GM12872 (cell line): ENCODE measurements around the gene ATF5.

Source experiments
- CTCF ChIP-seq: IDR thresholded peaks from 3 replicates; pipeline ENCODE4 v1.5.1; 2011; ENCODE audit warnings: low read depth, mild to moderate bottlenecking, low read length, moderate library complexity; ENCODE audit not compliant: insufficient read depth

Gene ATF5

DNA sequence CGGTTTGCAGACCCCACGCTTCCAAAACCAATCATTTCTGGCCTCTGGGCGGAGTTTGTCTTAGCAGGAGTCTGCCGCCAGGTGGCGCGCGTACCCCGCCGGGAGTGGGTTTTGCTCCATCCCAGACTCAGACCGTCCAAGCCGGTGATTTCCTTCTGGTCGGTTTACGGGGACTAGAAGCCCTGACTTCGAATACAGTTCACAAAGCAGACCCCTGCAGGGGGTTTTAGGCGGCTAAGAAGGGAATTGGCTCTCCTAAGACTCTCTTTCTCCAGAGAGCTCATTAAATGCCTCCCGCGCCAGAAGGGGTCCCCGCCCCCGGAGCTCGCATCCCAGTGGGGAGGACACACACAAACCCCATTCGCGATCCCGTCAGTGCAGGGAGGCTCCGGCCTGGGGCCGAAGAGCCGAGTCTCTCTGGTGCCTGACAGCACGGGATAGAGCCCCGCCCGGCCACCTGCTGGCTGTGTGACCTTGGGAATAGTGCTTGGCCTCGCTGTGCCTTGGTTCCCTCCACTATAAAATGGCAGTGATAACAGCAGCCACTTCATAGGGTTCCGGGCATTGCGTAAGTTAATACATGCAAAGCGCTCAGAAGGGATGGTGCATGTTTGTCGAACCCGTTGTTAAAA, 8.9 kb downstream of the ATF5 start:
- TF ChIP-seq CTCF: peak; percentile 96

GRCh38 chr19:49938662-49939061, 9.7 kb downstream of the ATF5 start:
- no peak for TF ChIP-seq CTCF

GRCh38 chr19:49939721-49940481, 10.9 kb downstream of the ATF5 start:
- peak; percentile 46; the same call in 2 of the 3 replicates for TF ChIP-seq CTCF

GRCh38 chr19:49940482-49940791, 11.4 kb downstream of the ATF5 start:
- TF ChIP-seq CTCF: no peak

DNA sequence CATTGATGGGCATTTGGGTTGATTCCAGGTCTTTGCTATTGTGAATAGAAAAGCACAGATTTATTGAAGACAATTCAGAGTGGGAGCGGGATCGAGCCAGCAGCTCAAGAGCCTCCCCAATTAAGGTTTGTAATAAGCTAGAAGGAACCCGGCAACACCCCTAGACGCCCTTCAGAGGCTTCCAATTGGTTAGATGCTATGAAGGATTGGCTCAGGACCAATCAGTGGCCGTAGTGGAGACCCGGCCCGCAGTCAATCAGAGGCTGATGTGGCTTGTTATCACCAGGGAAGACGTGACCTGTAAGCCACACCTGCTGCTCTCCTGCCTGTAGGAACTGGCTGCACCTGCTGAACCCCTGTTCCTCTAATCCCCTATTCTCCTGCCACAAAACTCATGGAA, 17.4 kb downstream of the ATF5 start:
- TF ChIP-seq CTCF: no peak

GRCh38 chr19:49949742-49950589, 21.0 kb downstream of the ATF5 start:
- TF ChIP-seq CTCF: no peak

- TF ChIP-seq CTCF: no peak
Observed at GRCh38 chr19:49950590-49950948, 21.6 kb downstream of the ATF5 start.
